ENCODE measurements around the gene SH3BGR. TPM values are rescaled to one million over a fixed set of nuclear protein-coding genes. Genes with fewer than 3 reads are reported as not detected.

SH3BGR gene
- polyA plus RNA-seq, 1 donor (not counting 4 experiments of a cell fraction or from before 2014, with no cell fraction given): 1.4 TPM

GRCh38 chr21:39454949-39455668 is 3.3 kb downstream of the SH3BGR start:
- H4K20me1 ChIP-seq (ENCODE audit: control insufficient read depth, extremely low read depth, insufficient read depth, low read length): no peaks in the 10 kb centered on the region
- no peak overlapping the region for H3K4me3 ChIP-seq (ENCODE audit: control insufficient read depth in 2 of 3, extremely low read depth in 1 of 3, insufficient read depth in 2 of 3, low read depth in 1 of 3, low read length in 3 of 3)
- H3K79me2 ChIP-seq (ENCODE audit: control insufficient read depth, insufficient read depth, low read length): no peaks in the 10 kb centered on the region
- H3K27me3 ChIP-seq (ENCODE audit: control insufficient read depth, extremely low read depth, insufficient read depth, low read length): no peaks in the 10 kb centered on the region
- no peaks in the 10 kb centered on the region for H3K36me3 ChIP-seq (ENCODE audit: control insufficient read depth in 2 of 2, extremely low read depth in 1 of 2, insufficient read depth in 2 of 2, low read length in 2 of 2)
- H3K9me3 ChIP-seq (ENCODE audit: control insufficient read depth, low read depth, low read length): no peaks in the 10 kb centered on the region
- H3K9ac ChIP-seq (ENCODE audit: control insufficient read depth, extremely low read depth, insufficient read depth, low read length): no peak overlapping the region
- TF ChIP-seq EZH2 (IDR thresholded peaks at IDR 0.05; ENCODE audit: low read length): no peak
- no peak for TF ChIP-seq CTCF (optimal IDR thresholded peaks at IDR 0.05 in 1 of 3, IDR thresholded peaks at IDR 0.05 in 1 of 3, conservative IDR thresholded peaks at IDR 0.05 in 1 of 3; ENCODE audit: extremely low read depth in 1 of 3, insufficient read depth in 2 of 3, low read length in 3 of 3)
- no peaks in the 10 kb centered on the region for H3K9me1 ChIP-seq (ENCODE audit: control insufficient read depth, extremely low read depth, insufficient read depth, low read length)
- no peak for FAIRE-seq
- H3K4me2 ChIP-seq (ENCODE audit: control insufficient read depth, extremely low read depth, insufficient read depth, low read depth, low read length): no peak overlapping the region
- dilution Hi-C loops (cut with MboI; ENCODE audit: extremely low pct_ligation_motif_present, low sequenced_read_pairs): no loop called here
- H3K27ac ChIP-seq (ENCODE audit: control insufficient read depth, insufficient read depth, low read length): no peak overlapping the region
- H2AFZ ChIP-seq (ENCODE audit: control insufficient read depth, low read length): no peak overlapping the region
- no peaks in the 10 kb centered on the region for H3K4me1 ChIP-seq (ENCODE audit: control insufficient read depth, extremely low read depth, insufficient read depth, low read length)
- no peak for DNase-seq (ENCODE audit: low read depth, low spot score)

GRCh38 chr21:39456665-39457064 is 4.9 kb downstream of the SH3BGR start:
- Histone ChIP-seq H3K27me3 (ENCODE audit: control insufficient read depth, extremely low read depth, insufficient read depth, low read length) (no peaks in the 10 kb centered on the region), H3K36me3 (ENCODE audit: control insufficient read depth in 2 of 2, extremely low read depth in 1 of 2, insufficient read depth in 2 of 2, low read length in 2 of 2) (no peaks in the 10 kb centered on the region), H3K9ac (ENCODE audit: control insufficient read depth, extremely low read depth, insufficient read depth, low read length) (no peak overlapping the region), H3K4me2 (ENCODE audit: control insufficient read depth, extremely low read depth, insufficient read depth, low read depth, low read length) (no peak overlapping the region), H3K4me3 (ENCODE audit: control insufficient read depth in 2 of 3, extremely low read depth in 1 of 3, insufficient read depth in 2 of 3, low read depth in 1 of 3, low read length in 3 of 3) (no peak overlapping the region), H4K20me1 (ENCODE audit: control insufficient read depth, extremely low read depth, insufficient read depth, low read length) (no peaks in the 10 kb centered on the region), H3K9me3 (ENCODE audit: control insufficient read depth, low read depth, low read length) (no peaks in the 10 kb centered on the region), H3K9me1 (ENCODE audit: control insufficient read depth, extremely low read depth, insufficient read depth, low read length) (no peaks in the 10 kb centered on the region), H3K79me2 (ENCODE audit: control insufficient read depth, insufficient read depth, low read length) (no peaks in the 10 kb centered on the region), H2AFZ (ENCODE audit: control insufficient read depth, low read length) (no peak overlapping the region), H3K27ac (ENCODE audit: control insufficient read depth, insufficient read depth, low read length) (no peak overlapping the region), H3K4me1 (ENCODE audit: control insufficient read depth, extremely low read depth, insufficient read depth, low read length) (no peaks in the 10 kb centered on the region)
- no peak for TF ChIP-seq EZH2 (IDR thresholded peaks at IDR 0.05; ENCODE audit: low read length)
- TF ChIP-seq CTCF (optimal IDR thresholded peaks at IDR 0.05 in 1 of 3, IDR thresholded peaks at IDR 0.05 in 1 of 3, conservative IDR thresholded peaks at IDR 0.05 in 1 of 3; ENCODE audit: extremely low read depth in 1 of 3, insufficient read depth in 2 of 3, low read length in 3 of 3): peak in 2 of 3 experiments; percentile 21 to 28
- dilution Hi-C loops (cut with MboI; ENCODE audit: extremely low pct_ligation_motif_present, low sequenced_read_pairs): no loop called here
- DNase-seq (ENCODE audit: low read depth, low spot score) (no peak), FAIRE-seq (no peak)
